Glomerular endothelial cell (primary cell): ENCODE results near the gene VPS26C. TPM values are rescaled to one million over a fixed set of nuclear protein-coding genes. Genes with fewer than 3 reads are reported as not detected.

Source experiments
- DNase-seq: peaks from one replicate; pipeline ENCODE4 v3.0.0-alpha.2; 2011; ENCODE audit warnings: low read depth, low spot score; ENCODE audit errors: extremely low read depth
- total RNA-seq: library from RNA; depleted of rRNA; stranded (reverse); fragments of >200 nt; gene quantifications from 2 replicates; pipeline ENCODE4 v1.2.3, GENCODE V29; 2015

The VPS26C gene
- total RNA-seq, 1 donor from 2014 or later, result 80.1 TPM

DNA sequence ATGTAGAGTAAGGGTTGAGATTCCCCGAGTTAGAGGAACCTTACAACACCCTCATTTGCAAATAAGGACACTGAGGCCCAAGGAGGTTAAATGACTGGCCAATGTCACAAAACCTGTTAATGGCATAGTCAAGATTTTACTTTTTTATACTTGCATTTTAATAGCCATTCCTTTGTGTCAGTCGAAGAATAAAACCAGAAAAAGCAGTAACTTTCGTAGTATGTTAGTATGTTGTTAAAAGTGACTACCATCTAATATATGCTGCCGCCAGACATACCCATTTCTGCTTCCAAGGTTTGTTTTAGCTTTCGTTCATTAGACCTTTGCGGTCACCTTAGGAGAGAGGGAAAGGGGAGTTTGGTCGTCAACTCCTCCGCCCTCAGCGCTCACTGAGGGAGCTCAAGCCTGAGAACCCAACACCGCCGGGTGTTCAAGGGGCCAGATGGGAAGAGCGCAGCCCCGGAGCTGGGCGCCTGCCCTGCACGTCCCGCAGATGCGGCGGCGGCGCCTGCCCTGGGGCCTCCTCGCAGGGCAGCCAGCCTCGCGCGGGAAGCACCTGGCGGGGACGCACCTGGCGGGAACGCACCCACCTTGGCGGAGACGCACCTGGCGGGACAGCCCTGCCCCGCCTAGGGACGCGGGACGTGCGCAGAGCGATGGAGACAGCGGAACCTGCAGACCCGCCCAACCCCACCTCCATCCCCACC is 466 bp downstream of the VPS26C start:
- no peak for DNase-seq

DNA sequence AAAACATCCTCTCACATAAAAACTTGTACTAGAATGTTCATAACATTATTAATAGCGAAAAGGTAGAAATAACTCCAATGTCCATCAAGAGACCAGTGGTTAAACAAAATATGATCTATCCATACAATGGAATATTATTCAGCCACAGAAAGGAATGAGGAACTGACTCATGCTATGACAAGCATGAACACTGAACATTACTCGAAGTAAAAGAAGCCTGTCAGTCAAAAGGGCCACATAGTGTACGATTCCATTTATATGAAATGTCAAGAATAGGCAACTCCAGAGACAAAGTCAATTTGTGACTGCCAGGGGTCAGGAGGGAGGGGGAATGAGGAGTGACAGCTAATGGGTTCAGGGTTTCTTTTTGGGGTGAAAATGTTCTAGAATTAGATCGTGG is 2.3 kb downstream of the VPS26C start:
- DNase-seq, result no peak

DNA sequence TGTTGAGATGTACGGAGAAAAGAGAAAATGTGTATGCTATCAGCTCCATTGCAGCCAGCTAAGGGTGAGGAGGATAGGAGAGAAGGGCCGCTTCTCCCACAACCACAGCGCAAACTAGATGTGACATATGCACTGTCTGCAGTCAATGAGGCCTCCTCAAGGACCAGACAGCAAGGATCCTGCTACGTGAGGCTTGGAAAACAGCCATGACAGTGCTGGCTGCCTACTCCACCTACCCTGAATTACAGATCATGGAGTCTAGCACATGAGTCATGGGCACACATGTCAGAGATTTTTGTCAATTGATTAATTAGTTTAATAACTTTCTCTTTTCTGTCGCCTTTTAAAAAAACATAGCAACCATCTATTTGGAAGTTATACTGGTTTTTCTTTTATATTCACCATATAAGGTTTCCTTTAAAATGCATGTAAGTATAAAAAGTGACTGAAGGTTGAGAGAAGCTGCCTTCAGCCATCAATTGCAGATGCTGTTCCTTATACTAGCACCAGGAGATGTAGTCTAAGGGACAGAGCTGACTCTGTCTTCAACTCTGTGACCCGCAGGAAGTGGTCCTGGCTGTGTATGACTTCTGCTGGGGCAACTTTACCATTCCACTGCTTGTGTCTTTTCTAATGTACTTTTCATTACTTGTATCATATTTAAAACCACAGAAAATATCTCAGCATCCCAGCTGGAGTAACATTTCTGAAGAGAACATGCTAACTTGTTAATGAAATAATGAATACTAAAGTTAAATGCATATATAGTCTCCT is 3.1 kb downstream of the VPS26C start:
- DNase-seq, result no peak

DNA sequence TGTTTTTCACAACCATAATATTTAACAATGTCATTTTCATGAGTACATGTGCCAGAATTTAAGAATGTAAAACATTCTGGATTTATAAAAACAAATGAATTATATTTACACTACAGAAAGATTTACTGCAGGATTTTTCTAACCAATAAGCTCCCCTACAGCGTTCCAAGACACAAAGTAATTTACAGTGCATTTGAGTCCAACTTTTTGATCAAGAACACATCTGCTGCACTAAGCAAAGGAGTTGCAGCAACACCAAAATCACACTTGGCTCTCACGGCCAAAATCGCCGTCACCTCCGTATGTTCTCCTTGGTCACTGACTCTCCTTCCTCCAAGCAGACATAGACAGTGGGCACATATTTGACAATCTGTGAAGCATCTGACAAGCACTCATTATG is 7.7 kb downstream of the VPS26C start:
- no peak for DNase-seq

DNA sequence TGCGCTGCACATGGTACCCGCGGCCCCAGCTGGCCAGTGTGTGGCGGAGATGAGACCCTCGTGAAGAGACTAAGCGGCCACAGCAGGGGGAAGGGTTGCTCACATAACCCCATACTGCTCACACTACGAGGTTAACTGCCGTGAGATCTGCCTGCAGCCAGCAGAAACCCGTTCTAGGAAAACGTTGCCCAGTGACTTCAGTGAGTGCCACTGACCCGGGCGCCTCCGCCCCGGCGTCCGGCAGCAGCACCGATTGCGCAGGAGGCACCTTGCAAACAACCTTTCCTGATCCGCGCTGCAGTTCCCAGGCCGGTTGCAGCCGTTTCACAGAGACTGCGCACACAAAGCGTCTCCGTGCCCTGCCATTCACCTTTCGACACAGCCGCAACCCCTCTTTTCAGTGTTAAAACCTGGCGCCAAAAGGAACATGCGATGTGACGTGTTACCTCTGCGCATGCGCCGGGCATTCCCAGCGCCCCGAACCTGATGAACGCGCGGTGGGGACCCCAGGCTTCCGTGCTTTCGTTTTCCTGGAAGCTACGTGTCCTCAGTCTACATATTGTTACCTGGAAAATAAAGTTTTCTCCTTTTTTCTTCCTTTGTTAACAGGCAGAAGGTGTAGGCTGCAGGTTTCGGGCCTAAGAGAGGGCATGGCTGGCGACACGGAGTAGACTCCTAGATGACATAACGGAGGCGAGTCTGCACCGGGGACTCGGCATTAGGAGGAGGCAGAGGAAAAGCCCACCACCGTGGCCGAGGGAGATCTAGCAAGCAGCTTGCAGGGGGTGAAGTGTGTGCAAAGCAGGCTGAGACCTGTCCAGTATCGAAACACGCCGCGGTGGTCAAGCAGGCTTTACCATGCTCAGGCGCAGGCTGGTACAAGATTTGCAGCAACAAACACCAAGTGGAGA is 8.9 kb downstream of the VPS26C start:
- DNase-seq, result no peak

DNA sequence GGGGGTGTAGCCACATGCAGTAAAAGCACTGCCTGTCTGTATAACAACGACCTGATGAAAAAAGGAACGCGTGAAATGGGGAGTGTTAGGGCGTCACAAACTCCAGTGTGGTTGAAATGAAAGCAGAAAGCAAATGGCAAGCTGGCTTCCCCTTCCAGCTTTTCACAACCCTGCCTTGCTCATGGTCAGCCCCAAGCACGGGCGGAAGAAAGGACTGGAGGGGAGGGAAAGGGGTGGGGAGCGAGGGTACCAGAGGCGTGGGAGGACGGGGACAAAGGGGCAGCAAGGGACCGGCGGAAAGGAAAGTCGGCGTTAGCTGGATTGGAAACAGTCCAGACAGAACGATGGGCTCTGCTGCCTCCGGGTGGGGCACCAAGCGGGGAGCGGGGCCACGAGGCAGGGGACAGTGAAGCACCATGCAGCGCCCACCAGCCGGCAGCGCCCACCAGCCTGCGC is 9.6 kb downstream of the VPS26C start:
- DNase-seq, result no peak

DNA sequence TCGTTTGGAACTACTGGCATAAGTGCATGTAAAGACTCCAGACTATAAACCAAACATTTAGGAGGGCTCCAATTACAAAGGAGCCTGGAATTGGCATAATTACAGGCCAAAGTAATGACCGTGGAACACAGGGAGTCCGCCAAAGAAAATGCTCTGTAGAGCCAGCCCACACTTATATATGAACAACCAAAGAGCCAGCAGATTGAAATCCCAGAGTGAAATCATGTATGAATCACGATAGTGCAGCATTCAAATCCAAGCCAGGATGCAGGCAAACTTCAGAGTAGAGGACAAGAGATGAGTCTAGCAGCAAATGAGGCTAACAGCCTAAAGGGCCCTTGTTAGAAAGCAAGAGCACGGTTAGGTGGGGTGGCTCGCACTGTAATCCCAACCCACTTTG is 13.1 kb downstream of the VPS26C start:
- no peak for DNase-seq

DNA sequence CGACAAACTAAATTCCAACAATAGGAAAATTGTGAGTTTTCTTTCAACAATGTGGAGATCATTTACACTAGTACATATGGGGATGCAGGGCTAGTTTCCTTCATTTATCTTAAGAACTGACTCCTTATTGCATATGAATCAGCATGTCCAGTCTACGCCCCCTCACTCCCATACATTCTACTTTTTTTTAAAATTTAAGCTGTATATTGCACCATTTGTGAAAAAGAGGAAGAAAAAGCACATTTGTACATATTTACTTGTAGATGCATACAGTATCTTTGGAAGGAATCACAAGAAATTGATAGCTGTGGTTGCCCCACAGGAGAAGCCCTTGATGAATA is 15.9 kb downstream of the VPS26C start:
- DNase-seq, result no peak

DNA sequence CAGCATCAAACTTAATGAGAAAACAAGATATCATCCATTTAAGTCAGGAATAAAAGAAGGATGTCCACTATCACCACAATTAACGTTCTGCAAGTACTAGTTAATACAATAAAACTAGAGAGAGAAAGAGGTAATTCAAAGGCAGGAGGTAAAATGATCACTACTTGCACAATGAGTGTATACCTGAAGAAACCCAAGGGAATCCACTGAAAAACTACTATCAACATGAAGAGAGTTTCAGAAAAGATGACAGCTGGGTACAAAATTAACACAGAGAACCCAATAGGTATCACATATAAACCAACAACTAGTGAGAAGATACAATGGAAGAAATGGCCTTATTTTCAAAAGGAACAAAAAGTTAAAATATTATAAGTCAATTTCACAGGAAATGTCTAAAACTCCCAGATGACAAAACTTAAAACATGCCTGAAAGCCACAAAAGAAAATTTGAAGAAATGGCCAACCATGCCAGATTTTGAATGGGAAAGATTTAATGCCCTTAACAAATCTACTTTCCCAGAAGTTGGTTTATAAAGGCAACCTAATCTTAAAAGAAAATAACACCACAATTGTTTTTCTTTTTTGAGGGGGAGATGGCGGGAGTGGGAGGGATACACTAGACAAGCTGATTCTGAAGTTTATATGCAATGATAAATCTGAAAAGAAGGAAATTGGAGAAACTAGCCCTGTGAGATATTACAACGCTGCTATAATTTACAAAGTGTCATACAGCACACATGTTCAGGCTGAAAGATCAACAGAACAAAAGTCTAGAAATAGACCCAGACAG is 17.8 kb downstream of the VPS26C start:
- no peak for DNase-seq

DNA sequence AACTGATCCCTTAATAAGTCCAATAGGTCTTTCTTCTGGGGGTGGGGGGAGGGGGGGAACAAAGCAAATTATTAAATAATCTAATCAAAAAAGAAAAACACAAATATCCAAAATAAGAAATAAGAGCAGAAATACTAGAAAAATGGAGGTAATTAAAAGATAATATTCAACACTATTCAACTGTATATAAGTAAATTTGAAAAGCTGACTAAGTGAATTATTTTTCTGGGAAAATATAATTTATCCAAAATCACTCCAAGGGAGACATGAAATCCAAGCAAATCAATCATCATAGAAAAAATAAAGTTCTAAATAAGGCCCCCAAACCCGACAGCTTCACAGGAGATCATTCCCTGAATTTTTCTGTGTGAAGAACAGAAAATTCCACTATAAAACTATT is 18.8 kb downstream of the VPS26C start:
- no peak for DNase-seq

DNA sequence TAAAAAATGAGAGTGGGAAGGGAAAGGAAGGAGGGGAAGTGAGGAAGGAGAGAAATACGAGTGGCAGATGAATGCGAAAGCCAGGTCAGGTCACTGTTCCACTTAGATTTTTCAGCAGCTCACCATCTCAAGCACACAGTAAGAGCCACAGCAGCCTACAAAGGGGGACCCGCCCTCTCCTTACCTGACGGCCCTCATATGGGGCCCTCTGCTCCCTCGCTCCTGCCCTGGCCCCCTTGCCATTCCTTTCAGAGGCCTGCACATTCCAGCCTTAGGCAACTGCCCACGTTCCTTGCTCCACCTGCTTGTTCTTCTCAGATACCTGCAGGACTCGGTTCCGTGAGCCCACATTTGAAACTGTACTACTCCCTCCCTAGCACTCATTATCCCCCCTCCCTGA is 22.0 kb downstream of the VPS26C start:
- no peak for DNase-seq

DNA sequence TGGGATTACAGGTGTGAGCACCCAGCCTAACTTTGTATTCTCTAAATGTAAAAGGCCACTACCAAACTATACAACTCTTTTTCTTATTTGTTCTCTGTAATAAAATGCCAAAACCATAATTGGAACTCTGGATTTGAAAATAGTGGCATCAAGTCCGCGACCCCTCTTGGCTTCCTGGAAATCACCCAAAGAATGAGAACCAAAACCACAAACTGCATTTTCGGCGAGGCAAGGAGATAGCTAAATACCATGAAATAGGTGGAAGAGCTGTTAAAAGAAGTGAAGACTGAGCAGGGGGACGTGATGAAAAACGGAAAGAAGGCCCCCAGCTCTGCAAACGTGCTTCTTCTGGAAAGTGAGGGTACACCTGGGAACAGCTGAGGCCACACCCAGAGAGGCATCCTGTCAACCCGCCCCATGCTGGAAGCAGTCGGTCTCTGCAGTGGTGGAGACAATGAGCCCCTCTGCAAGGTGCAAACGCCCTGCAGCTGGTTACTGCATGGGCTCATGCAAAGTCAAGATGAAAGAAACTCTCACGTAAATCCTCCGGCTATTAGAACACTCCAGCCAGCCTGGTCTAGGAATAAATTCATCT is 22.5 kb downstream of the VPS26C start:
- DNase-seq, result no peak

DNA sequence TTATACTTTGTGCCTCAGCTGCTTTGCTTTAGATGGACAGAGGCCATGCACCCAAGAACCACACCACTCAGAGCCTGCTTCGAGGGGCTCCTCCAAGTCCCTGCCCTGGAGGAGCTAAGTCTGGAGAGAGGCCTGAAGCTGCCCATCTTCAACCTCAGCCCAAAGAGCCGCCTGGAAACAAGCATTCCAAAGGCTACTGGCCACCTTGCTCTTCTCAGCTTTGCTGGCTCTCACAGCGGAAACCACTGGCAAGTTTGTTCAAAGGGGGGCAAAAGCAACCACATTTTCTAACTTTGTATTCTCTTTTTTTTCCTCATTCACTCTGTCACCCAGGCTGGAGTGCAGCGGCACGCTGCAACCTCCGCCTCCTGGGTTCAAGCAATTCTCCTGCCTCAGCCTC is 23.2 kb downstream of the VPS26C start:
- DNase-seq, result no peak

DNA sequence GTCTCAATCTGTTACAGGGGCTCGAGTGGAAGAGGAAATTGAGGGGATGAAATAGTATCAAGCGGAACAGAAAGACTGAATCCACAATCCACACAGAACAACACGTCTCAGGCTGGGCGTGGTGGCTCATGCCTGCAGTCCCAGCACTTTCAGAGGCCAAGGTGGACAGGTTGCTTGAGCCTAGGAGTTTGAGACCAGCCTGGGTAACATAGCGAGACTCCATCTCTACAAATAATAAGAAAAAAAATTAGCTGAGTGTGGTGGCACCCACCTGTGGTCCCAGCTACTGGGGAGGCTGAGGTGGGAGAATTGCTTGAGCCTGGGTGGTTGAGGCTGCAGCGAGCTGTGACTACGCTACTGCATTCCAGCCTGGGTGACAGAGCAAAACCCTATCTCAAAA is 25.7 kb downstream of the VPS26C start:
- DNase-seq, result no peak

DNA sequence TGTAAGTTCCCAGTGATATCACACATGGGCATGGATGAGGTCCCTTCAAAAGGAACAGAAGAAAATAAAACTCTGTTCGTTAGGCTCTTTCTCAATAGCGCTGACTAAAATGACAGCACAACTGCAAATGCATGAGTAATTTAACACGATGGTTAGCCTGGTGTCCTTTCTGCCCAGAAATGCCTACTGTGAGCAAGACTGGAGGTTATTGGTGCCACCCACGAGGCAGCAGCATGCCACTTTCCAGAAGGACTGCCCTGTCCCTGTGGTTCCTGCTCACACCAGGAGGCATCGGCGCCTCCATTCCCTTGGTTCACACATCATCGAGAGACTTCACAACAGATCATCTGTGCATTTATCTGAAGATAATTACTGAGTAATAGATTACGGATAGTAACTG is 26.2 kb downstream of the VPS26C start:
- DNase-seq, result no peak

DNA sequence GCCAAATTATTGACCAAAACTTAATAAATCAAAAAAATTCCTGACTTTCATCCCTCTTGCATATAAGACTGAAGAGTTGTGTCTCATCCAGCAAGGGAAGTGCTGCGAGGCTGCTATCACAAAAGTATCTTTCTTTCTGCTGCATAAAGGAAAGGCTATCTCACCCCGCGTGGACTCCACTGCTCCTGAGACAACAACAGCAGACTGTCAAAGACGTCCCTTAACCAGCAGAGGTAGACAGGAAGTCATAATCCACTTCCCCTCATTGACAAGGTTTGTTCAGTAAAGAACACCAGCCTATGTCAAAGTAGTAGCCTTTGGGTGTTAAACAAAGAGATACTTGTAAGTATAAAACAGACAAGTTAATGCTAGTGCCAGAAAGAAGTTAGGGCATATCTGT is 29.4 kb downstream of the VPS26C start:
- DNase-seq, result no peak

DNA sequence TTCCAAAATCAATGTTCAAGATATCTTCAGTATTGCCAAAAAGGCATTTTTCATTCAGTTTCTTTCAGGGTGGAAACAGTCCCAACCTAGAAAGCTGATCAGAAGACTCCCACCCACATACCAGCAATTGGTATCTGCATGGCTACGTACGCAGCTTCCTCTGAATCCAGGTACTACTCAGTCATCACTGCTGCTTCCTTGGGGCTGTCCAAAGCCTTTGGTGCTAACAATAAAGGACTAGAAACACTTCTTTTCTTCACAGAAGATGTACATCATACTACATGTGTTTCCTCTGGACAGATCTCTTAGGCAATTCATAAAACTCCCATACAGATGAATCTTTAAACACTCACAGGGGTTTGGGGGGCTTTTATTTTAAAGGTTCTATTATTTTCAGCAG is 29.8 kb downstream of the VPS26C start:
- DNase-seq, result no peak

DNA sequence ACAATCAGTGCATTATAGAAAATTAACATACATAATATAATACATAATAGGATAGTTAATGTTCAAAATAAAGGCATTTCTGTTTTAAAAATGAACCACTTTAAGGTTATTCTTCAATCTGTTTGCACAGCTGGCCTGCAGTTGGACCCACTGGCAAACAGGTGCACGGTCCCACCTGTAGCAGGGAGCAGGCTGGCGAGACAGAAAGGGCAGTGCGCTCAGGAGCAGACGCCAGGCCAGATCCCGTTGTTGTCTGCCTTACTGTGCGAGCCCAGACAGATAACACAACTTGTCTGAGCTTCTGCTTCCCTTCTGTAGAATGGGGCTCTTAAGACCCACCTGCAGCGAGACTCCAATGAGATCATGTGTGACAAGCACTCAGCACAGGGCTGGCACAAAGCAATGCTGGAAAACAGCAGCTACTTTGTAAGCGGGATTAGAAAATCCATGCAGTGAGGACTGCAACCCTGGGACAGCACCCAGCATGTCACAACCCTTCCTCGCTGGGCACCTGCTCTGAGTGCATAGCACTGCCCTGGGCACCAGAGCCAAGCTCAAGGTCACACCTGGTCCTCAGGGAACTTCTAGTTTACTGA is 33.5 kb downstream of the VPS26C start:
- DNase-seq, result no peak

DNA sequence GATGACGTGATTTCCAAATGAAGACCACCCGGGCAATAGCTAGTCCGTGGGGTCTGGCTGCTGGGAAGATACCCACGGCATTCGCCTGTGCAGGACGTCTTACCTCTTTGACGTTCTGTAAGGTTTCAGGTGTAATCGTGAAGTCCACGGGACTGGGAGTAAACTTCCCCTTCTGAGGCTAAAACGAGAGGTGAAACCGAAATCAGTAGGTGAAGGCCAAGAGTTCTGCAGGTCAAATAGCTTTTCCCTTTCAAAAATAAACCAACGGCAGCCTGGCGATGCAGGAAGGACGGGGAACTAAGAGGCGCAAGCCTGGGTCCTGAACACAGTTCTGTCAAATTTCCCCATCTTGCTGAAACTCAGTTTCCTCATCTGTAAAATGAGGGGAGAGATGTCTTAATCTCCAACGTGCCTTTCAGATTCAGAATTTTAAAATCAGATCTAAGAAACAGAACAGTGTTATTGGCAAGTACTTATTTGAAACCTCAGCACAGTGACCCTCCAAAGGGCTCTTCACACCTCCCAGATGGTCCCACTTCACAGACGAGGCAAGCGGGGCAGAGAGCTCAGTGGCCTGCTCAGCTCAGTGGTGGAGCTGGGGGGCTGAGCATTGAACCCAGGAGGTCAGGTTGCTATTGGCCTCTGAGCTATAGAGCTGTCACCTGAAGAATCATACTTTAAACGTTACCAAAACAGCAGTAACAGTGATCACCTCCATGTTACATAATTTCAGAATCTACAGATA is 34.7 kb downstream of the VPS26C start:
- DNase-seq, result no peak
